Thyroid gland (tissue), 4 donors: ENCODE measurements around the gene PIGR.

ENCODE experiments used
- CTCF ChIP-seq, 6 experiments: fragments of 200-600 bp in 3 of 6; fragments of 450-650 bp in 3 of 6; sonication (generic) in 3 of 6; IDR thresholded peaks; one replicate each; pipeline ENCODE4 v1.5.1; 2016 to 2019; ENCODE audit warnings: antibody characterized with exemption in 6 of 6, mild to moderate bottlenecking in 2 of 6, inconsistent platforms in 1 of 6, moderate library complexity in 1 of 6
- POLR2A ChIP-seq, 2 donors: fragments of 450-650 bp; IDR thresholded peaks; one replicate each; pipeline ENCODE4 v1.6.1; 2017; ENCODE audit warnings: antibody characterized with exemption in 2 of 2, mild to moderate bottlenecking in 2 of 2, moderate library complexity in 1 of 2

- TF ChIP-seq CTCF (IDR thresholded peaks at IDR 0.05) (no peak), POLR2A (IDR thresholded peaks at IDR 0.05) (no peak)
These were observed 3.4 kb upstream of the PIGR start for GRCh38 chr1:206949641-206950040.
